Mesothelial cell of epicardium (in vitro differentiated cells): ENCODE data around the gene CANX. TPM values are rescaled to one million over a fixed set of nuclear protein-coding genes. Genes with fewer than 3 reads are reported as not detected.
"Not testable (repeated sequence)": the region's sequence is repeated elsewhere in the genome, so short reads cannot be mapped to it uniquely, and the experiment has no call there.

Experiments
- DNase-seq, 2 experiments: peaks; one replicate each; pipeline ENCODE4 v3.0.0; 2021; ENCODE audit warnings: low spot score in 2 of 2; ENCODE audit not compliant: unreplicated experiment in 2 of 2
- H3K27ac Mint-ChIP-seq: 2 replicates; pipeline ENCODE4 v1.8.0; 2021; ENCODE audit warnings: mixed read lengths
- H3K27me3 Mint-ChIP-seq: 2 replicates; pipeline ENCODE4 v1.8.0; 2021; ENCODE audit warnings: low read depth, mixed read lengths
- H3K36me3 Mint-ChIP-seq: 2 replicates; pipeline ENCODE4 v1.8.0; 2021; ENCODE audit warnings: mixed read lengths
- H3K4me1 Mint-ChIP-seq: 2 replicates; pipeline ENCODE4 v1.8.0; 2021; ENCODE audit warnings: mixed read lengths
- H3K4me3 Mint-ChIP-seq: 2 replicates; pipeline ENCODE4 v1.8.0; 2021; ENCODE audit warnings: mild to moderate bottlenecking, moderate library complexity, mixed read lengths
- H3K9me3 Mint-ChIP-seq: 2 replicates; pipeline ENCODE4 v1.8.0; 2021; ENCODE audit warnings: mixed read lengths
- CTCF ChIP-seq: fragments of 200-600 bp; sonication (generic); IDR thresholded peaks from one replicate; pipeline ENCODE4 v1.5.0; 2021; ENCODE audit warnings: antibody characterized with exemption; ENCODE audit not compliant: unreplicated experiment
- total RNA-seq: library from RNA; stranded (reverse); gene quantifications from 3 replicates; pipeline ENCODE4 v1.2.1, GENCODE V29; 2021

Gene CANX
- total RNA-seq, 1 donor from 2014 or later: 500 TPM

- H3K27ac Mint-ChIP-seq: no peak overlapping the region
- no peak for TF ChIP-seq CTCF
- DNase-seq: no peak
- no peaks in the 10 kb centered on the region for H3K9me3 Mint-ChIP-seq
- no peak overlapping the region for H3K4me3 Mint-ChIP-seq
- H3K4me1 Mint-ChIP-seq: peaks cover 13% of the 10 kb centered on the region
- no peaks in the 10 kb centered on the region for H3K27me3 Mint-ChIP-seq
- H3K36me3 Mint-ChIP-seq: peaks cover 2% of the 10 kb centered on the region
Measured at GRCh38 chr5:179694561-179694960, 4.2 kb upstream of the CANX start.

- Mint-ChIP-seq H3K36me3 (peaks cover 2% of the 10 kb centered on the region), H3K27me3 (no peaks in the 10 kb centered on the region), H3K4me3 (no peak overlapping the region), H3K4me1 (peaks cover 23% of the 10 kb centered on the region), H3K9me3 (no peaks in the 10 kb centered on the region), H3K27ac (peak overlapping the region; percentile 69)
- no peak for DNase-seq
- no peak for TF ChIP-seq CTCF
Measured at GRCh38 chr5:179696603-179697002, 2.2 kb upstream of the CANX start.

- no peak for DNase-seq
- no peak for TF ChIP-seq CTCF
- Mint-ChIP-seq H3K27me3 (no peaks in the 10 kb centered on the region), H3K4me3 (peak overlapping the region; percentile 97), H3K4me1 (peaks cover 23% of the 10 kb centered on the region), H3K27ac (peak overlapping the region; percentile 100), H3K9me3 (no peaks in the 10 kb centered on the region), H3K36me3 (peaks cover 2% of the 10 kb centered on the region)
Measured at GRCh38 chr5:179697108-179697507, 1.7 kb upstream of the CANX start.

GRCh38 chr5:179697543-179697942 lies 1.2 kb upstream of the CANX start:
- H3K4me3 Mint-ChIP-seq: peak overlapping the region; percentile 97
- peaks cover 27% of the 10 kb centered on the region for H3K4me1 Mint-ChIP-seq
- peak overlapping the region; percentile 100 for H3K27ac Mint-ChIP-seq
- not testable (repeated sequence) for H3K27me3 Mint-ChIP-seq, DNase-seq, H3K9me3 Mint-ChIP-seq, H3K36me3 Mint-ChIP-seq

GRCh38 chr5:179697993-179698934 lies 503 bp upstream of the CANX start:
- no peaks in the 10 kb centered on the region for H3K27me3 Mint-ChIP-seq
- H3K36me3 Mint-ChIP-seq: peaks cover 7% of the 10 kb centered on the region
- peak overlapping the region; percentile 97 for H3K4me3 Mint-ChIP-seq

More at GRCh38 chr5:179697993-179698934, 503 bp upstream of the CANX start:
- TF ChIP-seq CTCF: no peak
- Mint-ChIP-seq H3K4me1 (peaks cover 27% of the 10 kb centered on the region), H3K9me3 (no peaks in the 10 kb centered on the region), H3K27ac (peak overlapping the region; percentile 100)
- peak; percentile 98 to 99 for DNase-seq
